Brain pericyte (primary cell): Measurements from ENCODE around the gene UGGT2.
"Not testable (repeated sequence)": the region's sequence is repeated elsewhere in the genome, so short reads cannot be mapped to it uniquely, and the experiment has no call there.

Experiments used
- DNase-seq: peaks from one replicate; pipeline ENCODE4 v3.0.0-alpha.2; 2012; ENCODE audit warnings: low read depth, low spot score

UGGT2 gene

GRCh38 chr13:95801825-95802224 is 251.4 kb downstream of the UGGT2 start:
- no peak for DNase-seq

- DNase-seq: no peak
Observed at GRCh38 chr13:95800436-95800835, 252.8 kb downstream of the UGGT2 start.

GRCh38 chr13:95797016-95797415 is 256.2 kb downstream of the UGGT2 start:
- DNase-seq: no peak

GRCh38 chr13:95793781-95794180 is 259.4 kb downstream of the UGGT2 start:
- no peak for DNase-seq

GRCh38 chr13:95793018-95793555 is 260.1 kb downstream of the UGGT2 start:
- DNase-seq: no peak

GRCh38 chr13:95791084-95791722 is 262.0 kb downstream of the UGGT2 start:
- DNase-seq: no peak

- not testable (repeated sequence) for DNase-seq
Observed at GRCh38 chr13:95789315-95789714, 263.9 kb downstream of the UGGT2 start.

GRCh38 chr13:95788100-95788463 is 265.1 kb downstream of the UGGT2 start:
- DNase-seq: no peak

- DNase-seq: no peak
Observed at GRCh38 chr13:95787356-95788099, 265.7 kb downstream of the UGGT2 start.

- no peak for DNase-seq
Observed at GRCh38 chr13:95784900-95785290, 268.3 kb downstream of the UGGT2 start.

- peak; percentile 27 for DNase-seq
Observed at GRCh38 chr13:95784161-95784899, 268.9 kb downstream of the UGGT2 start.

GRCh38 chr13:95783747-95784146 is 269.5 kb downstream of the UGGT2 start:
- DNase-seq: no peak

- DNase-seq: not testable (repeated sequence)
Observed at GRCh38 chr13:95781940-95782339, 271.3 kb downstream of the UGGT2 start.

- DNase-seq: no peak
Observed at GRCh38 chr13:95781016-95781415, 272.2 kb downstream of the UGGT2 start.

- no peak for DNase-seq
Observed at GRCh38 chr13:95779522-95779921, 273.7 kb downstream of the UGGT2 start.

GRCh38 chr13:95771905-95772304 is 281.3 kb downstream of the UGGT2 start:
- DNase-seq: no peak

- no peak for DNase-seq
Observed at GRCh38 chr13:95763601-95764000, 289.6 kb downstream of the UGGT2 start.

GRCh38 chr13:95762626-95763025 is 290.6 kb downstream of the UGGT2 start:
- DNase-seq: not testable (repeated sequence)

- DNase-seq: no peak
Observed at GRCh38 chr13:95756072-95756471, 297.1 kb downstream of the UGGT2 start.

GRCh38 chr13:95754069-95754468 is 299.1 kb downstream of the UGGT2 start:
- DNase-seq: no peak

GRCh38 chr13:95752677-95753076 is 300.5 kb downstream of the UGGT2 start:
- no peak for DNase-seq
